ENCODE results near the gene ZDHHC9. TPM values are rescaled to one million over a fixed set of nuclear protein-coding genes. Genes with fewer than 3 reads are reported as not detected.

Gene ZDHHC9
- total RNA-seq (10 to 100 TPM; 85.8 to 89.2 TPM), polyA plus RNA-seq (ENCODE audit: insufficient read length in 6 of 6) (10 to 100 TPM; 34.3 to 40.2 (median 37.7) TPM)
- long read RNA-seq, donor 1, full-length matches to known transcripts = 6 of 6 reads
- long read RNA-seq, donor 1, partial matches to known transcripts = 0 of 6 reads
- long read RNA-seq, donor 1, other reads (novel, unspliced or antisense) = 0 of 6 reads
- long read RNA-seq, donor 2, full-length matches to known transcripts = 6 of 6 reads
- long read RNA-seq, donor 2, partial matches to known transcripts = 0 of 6 reads
- long read RNA-seq, donor 2, other reads (novel, unspliced or antisense) = 0 of 6 reads
- long read RNA-seq, donor 3, full-length matches to known transcripts = 2 of 2 reads
- long read RNA-seq, donor 3, partial matches to known transcripts = 0 of 2 reads
- long read RNA-seq, donor 3, other reads (novel, unspliced or antisense) = 0 of 2 reads
- long read RNA-seq, donor 4, full-length matches to known transcripts = 15 of 22 reads
- long read RNA-seq, donor 4, partial matches to known transcripts = 2 of 22 reads
- long read RNA-seq, donor 4, other reads (novel, unspliced or antisense) = 5 of 22 reads
- long read RNA-seq, donor 5, full-length matches to known transcripts = 8 of 24 reads
- long read RNA-seq, donor 5, partial matches to known transcripts = 16 of 24 reads
- long read RNA-seq, donor 5, other reads (novel, unspliced or antisense) = 0 of 24 reads
- long read RNA-seq, donor 6, full-length matches to known transcripts = 4 of 4 reads
- long read RNA-seq, donor 6, partial matches to known transcripts = 0 of 4 reads
- long read RNA-seq, donor 6, other reads (novel, unspliced or antisense) = 0 of 4 reads
- long read RNA-seq, donor 7, full-length matches to known transcripts = 1 of 1 reads
- long read RNA-seq, donor 7, partial matches to known transcripts = 0 of 1 reads
- long read RNA-seq, donor 7, other reads (novel, unspliced or antisense) = 0 of 1 reads
- long read RNA-seq, donor 8, full-length matches to known transcripts = 5 of 11 reads
- long read RNA-seq, donor 8, partial matches to known transcripts = 6 of 11 reads
- long read RNA-seq, donor 8, other reads (novel, unspliced or antisense) = 0 of 11 reads
- long read RNA-seq, donor 9 = 0 reads
- long read RNA-seq, donor 10, full-length matches to known transcripts = 17 of 24 reads
- long read RNA-seq, donor 10, partial matches to known transcripts = 1 of 24 reads
- long read RNA-seq, donor 10, other reads (novel, unspliced or antisense) = 6 of 24 reads
- long read RNA-seq, donor 11, full-length matches to known transcripts = 20 of 37 reads
- long read RNA-seq, donor 11, partial matches to known transcripts = 17 of 37 reads
- long read RNA-seq, donor 11, other reads (novel, unspliced or antisense) = 0 of 37 reads
- long read RNA-seq, donor 12, full-length matches to known transcripts = 4 of 4 reads
- long read RNA-seq, donor 12, partial matches to known transcripts = 0 of 4 reads
- long read RNA-seq, donor 12, other reads (novel, unspliced or antisense) = 0 of 4 reads

GRCh38 chrX:129843459-129844306 is at the start of gene ZDHHC9:
Gene ZDHHC9, minus strand, starts transcription at chrX:129843886. Its CDS starts 1,941 bp downstream, at chrX:129841945.
- Histone ChIP-seq H3K27me3 (no peaks in the 10 kb centered on the region), H3K4me1 (peaks cover 0 to 11% of the 10 kb centered on the region in 2 donors), H3K36me3 (no peaks in the 10 kb centered on the region), H3K4me3 (peak within 1 kb of the TSS; percentile 47 to 65), H3K27ac (peak within 1 kb of the TSS; percentile 74 to 78), H3K9me3 (no peaks in the 10 kb centered on the region)
- intact Hi-C loops (cut with DNase I) = no loop called here
- TF ChIP-seq, protein P1, sequence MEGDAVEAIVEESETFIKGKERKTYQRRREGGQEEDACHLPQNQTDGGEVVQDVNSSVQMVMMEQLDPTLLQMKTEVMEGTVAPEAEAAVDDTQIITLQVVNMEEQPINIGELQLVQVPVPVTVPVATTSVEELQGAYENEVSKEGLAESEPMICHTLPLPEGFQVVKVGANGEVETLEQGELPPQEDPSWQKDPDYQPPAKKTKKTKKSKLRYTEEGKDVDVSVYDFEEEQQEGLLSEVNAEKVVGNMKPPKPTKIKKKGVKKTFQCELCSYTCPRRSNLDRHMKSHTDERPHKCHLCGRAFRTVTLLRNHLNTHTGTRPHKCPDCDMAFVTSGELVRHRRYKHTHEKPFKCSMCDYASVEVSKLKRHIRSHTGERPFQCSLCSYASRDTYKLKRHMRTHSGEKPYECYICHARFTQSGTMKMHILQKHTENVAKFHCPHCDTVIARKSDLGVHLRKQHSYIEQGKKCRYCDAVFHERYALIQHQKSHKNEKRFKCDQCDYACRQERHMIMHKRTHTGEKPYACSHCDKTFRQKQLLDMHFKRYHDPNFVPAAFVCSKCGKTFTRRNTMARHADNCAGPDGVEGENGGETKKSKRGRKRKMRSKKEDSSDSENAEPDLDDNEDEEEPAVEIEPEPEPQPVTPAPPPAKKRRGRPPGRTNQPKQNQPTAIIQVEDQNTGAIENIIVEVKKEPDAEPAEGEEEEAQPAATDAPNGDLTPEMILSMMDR (IDR thresholded peaks at IDR 0.05) = peak in 1 of 2 donors; percentile 16
- DNase-seq (peak; percentile 84 to 91 (median 90)), ATAC-seq (peak; percentile 92)

DNA sequence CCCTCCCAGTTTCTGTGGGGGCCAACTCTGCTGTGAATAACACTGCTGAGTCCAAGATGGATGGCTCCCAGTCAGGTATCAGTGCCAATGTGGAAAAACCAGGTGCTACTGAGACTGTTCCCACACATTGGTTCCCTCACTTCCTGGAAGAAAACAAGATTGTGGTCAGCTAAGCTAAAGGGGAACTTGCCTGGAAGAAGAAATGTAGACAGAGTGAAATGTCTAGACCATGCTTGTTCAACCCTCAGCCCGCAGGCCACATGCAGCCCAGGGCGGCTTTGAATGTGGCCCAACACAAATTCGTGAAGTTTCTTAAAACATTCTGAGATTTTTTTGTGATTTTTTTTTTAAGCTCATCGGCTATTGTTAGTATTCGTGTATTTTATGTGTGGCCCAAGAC is 33.7 kb upstream of the ZDHHC9 start:
- H3K4me3 ChIP-seq = no peak overlapping the region
- peak overlapping the region in 1 of 2 donors; percentile 8 for H3K27ac ChIP-seq
- intact Hi-C loops (cut with DNase I) = no loop called here
- no peaks in the 10 kb centered on the region for H3K27me3 ChIP-seq
- no peaks in the 10 kb centered on the region for H3K36me3 ChIP-seq
- DNase-seq = no peak
- TF ChIP-seq, protein P1 (IDR thresholded peaks at IDR 0.05) = no peak
- H3K4me1 ChIP-seq = no peaks in the 10 kb centered on the region
- H3K9me3 ChIP-seq = no peaks in the 10 kb centered on the region
- peak; percentile 27 for ATAC-seq

DNA sequence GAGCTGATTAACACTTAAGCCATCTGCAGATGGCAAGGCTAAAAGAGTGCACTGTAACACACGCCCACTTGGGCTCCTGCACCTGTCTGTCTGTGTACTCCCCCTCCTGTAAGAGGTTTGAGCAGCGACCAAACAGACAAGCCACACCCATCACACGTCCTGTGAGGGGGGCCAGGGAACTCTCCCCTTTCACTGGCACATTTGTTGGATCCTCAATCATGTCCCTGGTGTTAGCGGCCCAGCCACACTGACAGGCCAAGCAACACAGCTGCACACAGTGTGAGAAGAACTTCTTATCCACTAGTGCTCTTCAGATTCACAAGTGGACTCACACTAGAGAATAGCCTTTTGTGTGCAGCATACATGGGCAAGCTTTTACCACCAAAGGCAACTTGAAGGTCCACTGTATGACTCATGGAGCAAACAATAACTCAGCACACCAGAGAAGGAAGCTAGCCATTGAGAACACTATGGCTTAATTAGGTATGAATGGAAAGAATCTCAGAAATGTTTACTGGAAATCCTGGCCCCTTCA is 33.2 kb upstream of the ZDHHC9 start:
- no peak overlapping the region for H3K27ac ChIP-seq
- ATAC-seq (peak; percentile 91), DNase-seq (no peak)

More for the DNA sequence above, 33.2 kb upstream of the ZDHHC9 start:
- Histone ChIP-seq H3K27me3 (no peaks in the 10 kb centered on the region), H3K4me1 (no peaks in the 10 kb centered on the region), H3K4me3 (no peak overlapping the region), H3K36me3 (no peaks in the 10 kb centered on the region), H3K9me3 (no peaks in the 10 kb centered on the region)
- TF ChIP-seq, protein P1 (IDR thresholded peaks at IDR 0.05) = no peak
- intact Hi-C loops (cut with DNase I) = no loop called here

All from left lung (tissue), 14 donors.